ENCODE data around the gene LGALSL. TPM values are rescaled to one million over a fixed set of nuclear protein-coding genes. Genes with fewer than 3 reads are reported as not detected.
A peak's percentile ranks its signal among the peaks of the same experiment; 100 is the strongest.

LGALSL gene
- total and polyA plus RNA-seq, 2 of the 13 experiments (the other 11 are each of a cell fraction or from before 2014, with no cell fraction given), result 15.4 to 20.0 TPM

GRCh38 chr2:64410671-64411070 is 43.3 kb upstream of the LGALSL start:
- 0% methylated on average over 1 of the region's 1 CpG for WGBS (ENCODE audit: low lambda C conversion rate)
- H3K9me3 ChIP-seq (ENCODE audit: low read length), result no peaks in the 10 kb centered on the region
- ATAC-seq (peak; percentile 83), FAIRE-seq (peak; percentile 34), DNase-seq (ENCODE audit: low spot score) (peak; percentile 31)
- intact Hi-C loops (cut with micrococcal nuclease; ENCODE audit: unreplicated experiment), result no loop called here
- no peaks in the 10 kb centered on the region for H4K20me1 ChIP-seq (ENCODE audit: insufficient read depth, low read length)
- TF ChIP-seq JUND (CRISPR knock-in tag; IDR thresholded peaks at IDR 0.05) (no peak), TAF15 (IDR thresholded peaks at IDR 0.05; ENCODE audit: low read depth, low read length, poor library complexity, severe bottlenecking) (no peak), NPAS2 (CRISPR knock-in tag; IDR thresholded peaks at IDR 0.05; ENCODE audit: borderline replicate concordance) (no peak), ZNF737 (CRISPR knock-in tag; IDR thresholded peaks at IDR 0.05; ENCODE audit: borderline replicate concordance) (no peak), MIER2 (CRISPR knock-in tag; IDR thresholded peaks at IDR 0.05) (no peak), PHF5A (CRISPR knock-in tag; IDR thresholded peaks at IDR 0.05; ENCODE audit: low read depth, unreplicated experiment) (no peak), CREM (IDR thresholded peaks at IDR 0.05) (no peak), CREM (CRISPR knock-in tag; IDR thresholded peaks at IDR 0.05) (no peak), MED13 (CRISPR knock-in tag; IDR thresholded peaks at IDR 0.05) (no peak), ZNF296 (CRISPR knock-in tag; conservative IDR thresholded peaks at IDR 0.05) (no peak), ZNF652 (CRISPR knock-in tag; IDR thresholded peaks at IDR 0.05; ENCODE audit: borderline replicate concordance, low read depth) (no peak), ATF6 (CRISPR knock-in tag; conservative IDR thresholded peaks at IDR 0.05) (no peak), FOXO4 (CRISPR knock-in tag; conservative IDR thresholded peaks at IDR 0.05) (no peak), ZMAT5 (CRISPR knock-in tag; IDR thresholded peaks at IDR 0.05; ENCODE audit: borderline replicate concordance, low read depth) (no peak), RBM22 (optimal IDR thresholded peaks at IDR 0.05; ENCODE audit: low read length) (no peak), XRCC5 (optimal IDR thresholded peaks at IDR 0.05; ENCODE audit: low read length) (no peak), NR2F1 (CRISPR knock-in tag; IDR thresholded peaks at IDR 0.05) (no peak), ZNF331 (CRISPR knock-in tag; IDR thresholded peaks at IDR 0.05) (no peak)
- CTCF ChIA-PET (ENCODE audit: low intra/inter-chr PET ratio, low total read pairs), result no interaction called here
- in situ Hi-C loops (cut with HindIII; ENCODE audit: extremely low pct_ligation_motif_present, low pct_unique_long_range_greater_than_20kb), result no loop called here
- no peak overlapping the region for H2AFZ ChIP-seq (ENCODE audit: low read length)
- H3K4me1 ChIP-seq (ENCODE audit: insufficient read depth, low read length), result peaks cover 13% of the 10 kb centered on the region
- no peaks in the 10 kb centered on the region for H3K79me2 ChIP-seq (ENCODE audit: insufficient read depth, low read length)
- no peak overlapping the region for H3K4me2 ChIP-seq (ENCODE audit: low read depth, low read length)
- H3K4me3 ChIP-seq (replicated peaks in 1 of 3; ENCODE audit: insufficient read depth in 1 of 3, low read depth in 2 of 3, low read length in 3 of 3), result no peak overlapping the region
- no peaks in the 10 kb centered on the region for H3K36me3 ChIP-seq (replicated peaks in 1 of 2; ENCODE audit: control insufficient read depth in 1 of 2, insufficient read depth in 2 of 2, low read length in 2 of 2)
- H3K27ac ChIP-seq (ENCODE audit: extremely low read length, insufficient read depth, low read length), result no peak overlapping the region
- H3K9ac ChIP-seq (ENCODE audit: insufficient read depth, low read depth, low read length), result no peak overlapping the region
- H3K27me3 ChIP-seq (ENCODE audit: control insufficient read depth in 1 of 2, insufficient read depth in 2 of 2, low read length in 2 of 2), result no peaks in the 10 kb centered on the region
- BruUV-seq (replicated peaks), result no TSS peak
- POLR2A ChIA-PET, result no interaction called here
